Posterior cingulate gyrus (tissue), 11 donors: Measurements from ENCODE around the gene C1orf50.

ENCODE experiments used
- DNase-seq, 10 donors: peaks; one replicate each; pipeline versions ENCODE4 v3.0.0 to v3.0.0-alpha.2; 2020 to 2021; ENCODE audit warnings: mixed read lengths in 3 of 10
- intact Hi-C: fragments of 100-400 bp; cut with DNase I; formaldehyde crosslinking; loops from one replicate; pipeline ENCODE4 v1.15.1; 2023

Gene C1orf50

GRCh38 chr1:42753070-42753469 is 14.0 kb upstream of the C1orf50 start:
- intact Hi-C loops = no loop called here
- no peak for DNase-seq

GRCh38 chr1:42756956-42757891 is 9.8 kb upstream of the C1orf50 start:
- no peak for DNase-seq
- intact Hi-C loops = no loop called here

GRCh38 chr1:42757892-42758275 is 9.2 kb upstream of the C1orf50 start:
- no peak for DNase-seq
- intact Hi-C loops = no loop called here

- intact Hi-C loops = no loop called here
- DNase-seq = no peak
These were observed 8.4 kb upstream of the C1orf50 start for GRCh38 chr1:42758641-42759040.

- DNase-seq = no peak
- intact Hi-C loops = no loop called here
These were observed 7.9 kb upstream of the C1orf50 start for GRCh38 chr1:42759114-42759513.

GRCh38 chr1:42761567-42761966 is 5.5 kb upstream of the C1orf50 start:
- no peak for DNase-seq
- intact Hi-C loops = no loop called here

- intact Hi-C loops = no loop called here
- no peak for DNase-seq
These were observed 4.8 kb upstream of the C1orf50 start for GRCh38 chr1:42762269-42762668.

- no peak for DNase-seq
- intact Hi-C loops = loop anchor here (5.0 kb wide), 1 partner anchor 192 kb away; the partner anchor contains the start of gene SLC2A1
These were observed 1.8 kb upstream of the C1orf50 start for GRCh38 chr1:42765269-42765668.

GRCh38 chr1:42765832-42766740 is 963 bp upstream of the C1orf50 start:
- DNase-seq = peak in 8 of 10 donors; percentile 26 to 91 (median 45)
- intact Hi-C loops = loop anchor here (2.0 to 5.0 kb wide), 2 partner anchors 83 to 191 kb away; partner anchors contain the start of genes SLC2A1 and YBX1

- intact Hi-C loops = loop anchor here (1.0 to 5.0 kb wide), 4 partner anchors 50 to 190 kb away; partner anchors contain the start of genes ERMAP, PPIH, SLC2A1 and SVBP
- DNase-seq = peak in 1 of 10 donors; percentile 28
These were observed 506 bp downstream of the C1orf50 start for GRCh38 chr1:42767510-42768000.

- intact Hi-C loops = loop anchor here (5.0 kb wide), 1 partner anchor 189 kb away; the partner anchor contains the start of gene SLC2A1
- DNase-seq = no peak
These were observed 1.1 kb downstream of the C1orf50 start for GRCh38 chr1:42768172-42768571.

- intact Hi-C loops = loop anchor here (5.0 kb wide), 1 partner anchor 187 kb away; the partner anchor contains the start of gene SLC2A1
These were observed 2.8 kb downstream of the C1orf50 start for GRCh38 chr1:42769811-42770210.

GRCh38 chr1:42773420-42773819 is 6.4 kb downstream of the C1orf50 start:
- DNase-seq = no peak
- intact Hi-C loops = no loop called here

More at GRCh38 chr1:42769811-42770210, 2.8 kb downstream of the C1orf50 start:
- no peak for DNase-seq

GRCh38 chr1:42774928-42775526 is 8.0 kb downstream of the C1orf50 start:
- intact Hi-C loops = no loop called here
- DNase-seq = no peak

GRCh38 chr1:42776502-42776901 is 9.5 kb downstream of the C1orf50 start:
- intact Hi-C loops = no loop called here

GRCh38 chr1:42777852-42778251 is 10.8 kb downstream of the C1orf50 start:
- DNase-seq = peak in 3 of 10 donors; percentile 32 to 54 (median 47)
- intact Hi-C loops = loop anchor here (1.0 kb wide), 1 partner anchor 295 kb away; no protein-coding TSS in a partner anchor

More at GRCh38 chr1:42776502-42776901, 9.5 kb downstream of the C1orf50 start:
- DNase-seq = no peak

GRCh38 chr1:42779725-42780124 is 12.7 kb downstream of the C1orf50 start:
- no peak for DNase-seq
- intact Hi-C loops = no loop called here

GRCh38 chr1:42780176-42780575 is 13.1 kb downstream of the C1orf50 start:
- intact Hi-C loops = no loop called here
- no peak for DNase-seq

GRCh38 chr1:42783092-42783491 is 16.0 kb downstream of the C1orf50 start:
- intact Hi-C loops = no loop called here
- no peak for DNase-seq

GRCh38 chr1:42784547-42784945 is 17.5 kb downstream of the C1orf50 start:
- intact Hi-C loops = no loop called here

More at GRCh38 chr1:42784547-42784945, 17.5 kb downstream of the C1orf50 start:
- DNase-seq = no peak
